ENCODE results near the gene HCFC1R1.

HCFC1R1 gene

GRCh38 chr16:2973093-2973492, 50.6 kb downstream of the HCFC1R1 start:
- DNase-seq: no peak

Measured in stimulated activated naive CD4-positive, alpha-beta T cell treated with Interleukin-2 at 50 U/mL for 16 hours (primary cell).